Hepatic stellate cell (primary cell): ENCODE results near the gene SEC31B.

Source experiments
- DNase-seq: peaks from one replicate; pipeline ENCODE4 v3.0.0; 2011; ENCODE audit warnings: low spot score

SEC31B gene

GRCh38 chr10:100490531-100490930 is 29.1 kb downstream of the SEC31B start:
- no peak for DNase-seq

DNA sequence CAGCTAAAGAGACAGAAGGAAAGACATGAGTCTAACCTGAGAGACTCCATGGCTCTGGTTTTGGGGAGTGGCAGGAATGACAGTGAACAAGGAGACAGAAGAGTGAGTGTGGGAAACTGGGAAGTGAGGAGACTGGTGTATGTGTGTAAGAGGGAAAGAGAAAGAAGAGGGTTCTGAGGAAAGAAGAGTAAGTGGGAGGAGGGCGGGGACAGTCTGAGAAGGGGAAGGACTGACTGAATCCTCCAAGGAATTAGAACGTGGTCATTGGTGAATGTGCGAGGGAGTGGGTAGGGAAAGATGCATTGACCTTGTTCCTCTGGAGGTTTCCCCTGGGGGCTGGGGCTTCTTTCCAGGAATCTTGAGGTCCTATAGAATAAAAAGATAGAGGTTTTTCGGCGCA is 30.3 kb downstream of the SEC31B start:
- DNase-seq: no peak

GRCh38 chr10:100487529-100487928 is 32.1 kb downstream of the SEC31B start:
- no peak for DNase-seq

DNA sequence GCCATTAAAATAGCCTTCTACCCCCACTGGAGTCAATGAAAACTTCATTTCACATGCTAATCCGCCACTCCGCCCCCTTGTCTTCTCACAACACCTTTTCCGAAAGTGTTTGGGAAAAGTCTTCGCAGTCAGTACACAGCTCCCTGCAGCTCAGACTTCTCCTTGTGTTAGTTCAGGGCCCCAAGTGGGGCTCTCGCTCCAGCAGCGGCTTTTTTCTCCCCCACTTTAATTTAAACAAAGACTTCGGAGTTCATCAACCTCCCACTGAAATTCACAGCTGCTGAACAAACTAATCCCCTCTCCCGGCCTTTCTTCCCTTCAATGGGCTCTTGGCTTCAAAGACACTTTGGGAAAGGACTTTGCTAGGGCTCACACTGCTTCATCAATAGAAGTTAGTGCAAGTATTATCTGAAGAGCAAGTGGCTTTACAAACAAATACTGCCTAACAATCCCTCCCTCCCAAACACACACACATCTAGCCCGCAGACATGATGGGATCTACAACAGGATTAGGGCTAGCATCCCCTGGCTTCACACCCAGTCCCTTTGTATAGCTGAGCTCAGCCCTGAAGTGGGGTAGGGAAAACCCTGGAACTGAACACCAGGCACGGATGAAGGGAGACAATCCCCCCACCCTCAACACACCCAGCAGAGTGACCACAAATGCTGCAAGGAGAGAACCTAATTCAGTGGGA is 33.7 kb downstream of the SEC31B start:
- no peak for DNase-seq

GRCh38 chr10:100485366-100485765 is 34.3 kb downstream of the SEC31B start:
- DNase-seq: no peak

DNA sequence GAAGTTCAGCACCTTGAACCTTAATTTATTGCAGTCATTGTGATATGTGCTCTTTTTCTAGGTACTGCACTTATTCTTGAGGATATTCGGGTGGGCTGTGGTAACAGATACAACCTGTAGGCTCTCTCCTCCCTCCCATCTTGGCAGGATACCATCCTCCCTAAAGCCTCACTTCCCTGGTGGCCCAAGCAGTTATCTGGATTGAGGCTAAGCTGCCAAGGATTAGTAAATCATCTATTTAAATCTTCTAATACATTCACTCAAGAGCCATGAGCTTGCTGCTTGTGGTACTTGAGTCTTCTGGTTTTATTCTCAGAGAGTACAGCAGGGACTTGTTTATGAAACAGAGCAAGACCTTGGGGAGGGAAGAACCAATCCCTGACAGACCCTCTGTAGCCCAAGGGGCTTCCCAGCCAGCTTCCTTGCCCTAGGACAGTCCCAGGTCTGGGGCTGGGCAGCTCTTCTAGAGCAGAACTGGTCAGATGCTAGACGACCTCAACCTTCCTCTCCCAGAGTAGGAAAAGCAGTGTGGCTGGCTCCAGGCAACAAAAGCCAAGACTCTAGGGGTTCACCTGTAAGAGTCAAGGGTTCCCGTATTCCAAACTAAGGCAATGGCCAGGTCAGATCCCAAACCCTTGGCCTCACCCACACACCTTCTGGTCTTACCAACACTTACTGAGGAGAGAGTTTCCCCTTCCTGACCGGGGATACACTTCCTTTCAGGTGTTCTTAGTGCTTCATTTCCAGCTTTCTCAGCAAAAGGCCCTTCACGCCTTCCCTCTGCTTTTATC is 35.6 kb downstream of the SEC31B start:
- DNase-seq: no peak

DNA sequence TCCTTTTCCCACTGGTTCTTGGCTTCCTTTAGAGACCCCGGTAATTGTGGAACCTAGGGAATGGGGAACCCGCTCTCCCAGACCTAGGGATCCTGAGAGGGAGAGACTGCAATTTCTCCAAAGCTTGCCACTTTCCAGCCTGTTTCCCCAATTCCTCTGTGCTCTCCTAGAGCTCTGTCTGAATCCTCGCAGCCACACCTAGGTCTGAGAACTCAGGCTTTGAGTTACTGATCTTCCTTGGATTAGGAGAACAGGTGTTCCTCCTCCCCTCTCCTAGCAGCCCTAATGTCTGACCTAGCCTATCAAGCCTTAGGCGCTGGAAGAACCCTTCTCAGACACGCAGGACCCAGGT is 36.9 kb downstream of the SEC31B start:
- no peak for DNase-seq

DNA sequence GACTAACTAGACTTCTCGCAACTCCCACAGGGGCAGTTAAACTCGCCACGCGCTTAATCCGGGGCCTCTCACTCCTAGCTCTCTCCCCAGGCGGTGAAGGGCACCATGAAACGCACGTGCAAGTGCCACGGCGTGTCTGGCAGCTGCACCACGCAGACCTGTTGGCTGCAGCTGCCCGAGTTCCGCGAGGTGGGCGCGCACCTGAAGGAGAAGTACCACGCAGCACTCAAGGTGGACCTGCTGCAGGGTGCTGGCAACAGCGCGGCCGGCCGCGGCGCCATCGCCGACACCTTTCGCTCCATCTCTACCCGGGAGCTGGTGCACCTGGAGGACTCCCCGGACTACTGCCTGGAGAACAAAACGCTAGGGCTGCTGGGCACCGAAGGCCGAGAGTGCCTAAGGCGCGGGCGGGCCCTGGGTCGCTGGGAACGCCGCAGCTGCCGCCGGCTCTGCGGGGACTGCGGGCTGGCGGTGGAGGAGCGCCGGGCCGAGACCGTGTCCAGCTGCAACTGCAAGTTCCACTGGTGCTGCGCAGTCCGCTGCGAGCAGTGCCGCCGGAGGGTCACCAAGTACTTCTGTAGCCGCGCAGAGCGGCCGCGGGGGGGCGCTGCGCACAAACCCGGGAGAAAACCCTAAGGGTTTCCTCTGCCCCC is 37.4 kb downstream of the SEC31B start:
- DNase-seq: peak; percentile 74

GRCh38 chr10:100481462-100482081 is 38.1 kb downstream of the SEC31B start:
- peak; percentile 82 for DNase-seq

DNA sequence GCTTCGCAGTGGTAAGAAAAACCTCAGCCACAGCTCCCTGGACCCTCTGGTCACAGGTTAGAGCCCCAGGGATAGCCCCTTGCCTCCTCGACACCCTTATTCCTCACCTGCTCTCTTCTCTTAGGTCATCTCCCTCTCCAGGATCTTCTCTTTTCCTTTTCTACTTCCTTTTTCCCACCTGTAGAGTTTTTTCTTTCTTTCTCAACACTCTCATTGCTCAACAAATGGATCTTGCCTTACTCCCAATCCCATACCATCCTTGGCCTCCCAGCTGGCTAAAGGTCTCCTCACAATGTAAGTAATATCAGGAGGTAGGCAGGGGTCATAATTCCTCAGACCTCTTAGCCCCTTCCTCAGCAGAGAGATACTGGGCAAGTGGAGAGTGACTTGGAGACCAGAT is 39.7 kb downstream of the SEC31B start:
- DNase-seq: no peak

DNA sequence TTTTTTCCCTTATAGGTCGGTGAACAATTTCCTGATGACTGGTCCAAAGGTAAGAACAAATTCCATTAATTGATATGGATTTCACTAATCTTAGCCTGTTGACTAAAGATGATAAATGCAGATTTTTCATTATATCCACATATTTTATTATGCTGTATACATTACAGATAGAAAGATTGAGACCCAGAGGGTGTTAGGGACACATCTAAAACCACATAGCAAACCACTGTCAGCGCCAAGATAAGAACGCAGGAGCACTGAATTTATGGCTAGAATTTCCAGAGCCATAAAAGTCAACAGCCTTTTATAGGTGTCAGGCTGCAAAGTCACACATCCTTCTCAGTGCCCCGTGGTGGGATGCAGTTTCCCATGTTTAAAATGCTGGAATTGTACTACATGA is 40.6 kb downstream of the SEC31B start:
- no peak for DNase-seq

GRCh38 chr10:100477970-100478369 is 41.7 kb downstream of the SEC31B start:
- no peak for DNase-seq

- no peak for DNase-seq
Measured at GRCh38 chr10:100470367-100470766, 49.3 kb downstream of the SEC31B start.

DNA sequence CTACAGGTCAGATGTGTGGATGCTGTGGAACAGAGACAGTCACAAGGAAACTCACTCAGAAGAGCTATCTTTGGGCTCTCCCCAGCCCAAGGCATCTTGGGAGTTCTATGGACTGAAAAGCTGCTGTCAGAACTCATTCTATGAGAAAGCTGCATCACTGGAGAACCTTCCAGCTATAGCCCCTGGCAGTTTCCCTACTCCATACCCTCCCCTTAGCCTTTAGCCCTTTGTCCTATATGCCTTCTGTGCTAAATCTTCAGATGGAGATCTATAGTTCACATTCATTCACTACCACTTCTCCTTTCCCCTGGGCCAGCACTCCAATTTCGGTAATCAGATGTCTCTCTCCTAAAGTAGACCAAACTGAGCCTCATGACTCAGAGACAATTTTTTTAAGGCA is 49.9 kb downstream of the SEC31B start:
- no peak for DNase-seq

DNA sequence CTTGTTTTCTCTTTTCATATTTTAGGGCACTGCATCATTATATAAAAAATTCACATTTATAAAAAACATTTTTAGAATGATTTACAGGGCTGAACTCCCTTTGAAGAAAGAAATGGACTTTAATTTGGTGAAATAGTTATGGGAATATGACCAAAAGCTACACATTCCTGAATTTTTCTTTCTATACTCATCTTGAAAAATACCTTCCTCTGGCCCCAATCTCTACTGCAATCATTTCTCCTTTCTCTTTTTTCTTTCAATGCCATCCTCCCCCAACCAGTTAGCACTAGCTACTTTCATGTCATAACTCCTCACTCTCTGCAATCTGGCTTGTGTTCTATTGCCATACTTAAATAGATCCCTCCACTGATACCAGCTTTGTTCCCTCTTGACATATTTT is 50.7 kb downstream of the SEC31B start:
- no peak for DNase-seq

GRCh38 chr10:100468322-100468721 is 51.3 kb downstream of the SEC31B start:
- no peak for DNase-seq

- no peak for DNase-seq
Measured at GRCh38 chr10:100462709-100463108, 57.0 kb downstream of the SEC31B start, which contains the start of gene WNT8B. TSS of gene WNT8B (plus strand) at chr10:100463009. CDS start at chr10:100463169, 160 bp downstream.

DNA sequence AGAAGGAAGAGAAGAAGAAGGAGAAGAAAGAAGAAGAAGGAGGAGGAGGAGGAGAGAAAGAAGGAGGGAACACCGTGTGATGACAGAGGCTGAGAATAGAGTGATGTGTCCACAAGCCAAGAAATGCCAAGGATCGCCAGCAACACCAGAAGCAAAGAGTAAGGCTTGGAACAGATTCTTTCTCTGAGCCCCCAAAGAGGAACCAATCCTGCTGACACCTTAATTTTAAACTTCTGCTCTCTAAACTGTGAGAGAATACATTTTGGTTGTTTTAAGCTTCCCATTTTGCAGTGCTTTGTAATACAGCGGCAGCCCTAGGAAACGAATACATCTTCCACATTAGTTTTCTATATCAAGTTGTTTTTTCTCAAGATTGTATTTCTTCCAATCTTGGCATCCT is 70.7 kb downstream of the SEC31B start:
- no peak for DNase-seq

DNA sequence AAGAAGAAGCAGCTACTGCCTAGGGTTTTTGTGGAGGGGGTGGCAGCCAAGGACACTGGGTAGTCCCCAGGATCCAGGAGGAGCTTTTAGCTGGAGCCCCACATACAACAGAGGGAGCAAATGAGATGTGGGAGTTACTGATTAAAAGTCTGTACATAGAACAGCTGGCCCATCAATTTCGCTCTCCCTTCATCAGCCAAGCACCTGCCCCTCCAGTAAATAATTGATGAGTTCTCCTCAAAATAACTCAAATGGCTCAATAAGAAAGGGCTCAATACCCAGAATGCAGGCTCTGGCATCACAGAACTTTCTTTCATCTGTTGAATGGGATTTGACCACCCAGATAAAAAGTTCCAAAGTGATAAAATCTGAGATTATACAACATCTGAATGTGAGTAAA is 72.0 kb downstream of the SEC31B start:
- no peak for DNase-seq

- no peak for DNase-seq
Measured at GRCh38 chr10:100446130-100446761, 73.4 kb downstream of the SEC31B start.

GRCh38 chr10:100442548-100442947 is 77.1 kb downstream of the SEC31B start:
- no peak for DNase-seq

DNA sequence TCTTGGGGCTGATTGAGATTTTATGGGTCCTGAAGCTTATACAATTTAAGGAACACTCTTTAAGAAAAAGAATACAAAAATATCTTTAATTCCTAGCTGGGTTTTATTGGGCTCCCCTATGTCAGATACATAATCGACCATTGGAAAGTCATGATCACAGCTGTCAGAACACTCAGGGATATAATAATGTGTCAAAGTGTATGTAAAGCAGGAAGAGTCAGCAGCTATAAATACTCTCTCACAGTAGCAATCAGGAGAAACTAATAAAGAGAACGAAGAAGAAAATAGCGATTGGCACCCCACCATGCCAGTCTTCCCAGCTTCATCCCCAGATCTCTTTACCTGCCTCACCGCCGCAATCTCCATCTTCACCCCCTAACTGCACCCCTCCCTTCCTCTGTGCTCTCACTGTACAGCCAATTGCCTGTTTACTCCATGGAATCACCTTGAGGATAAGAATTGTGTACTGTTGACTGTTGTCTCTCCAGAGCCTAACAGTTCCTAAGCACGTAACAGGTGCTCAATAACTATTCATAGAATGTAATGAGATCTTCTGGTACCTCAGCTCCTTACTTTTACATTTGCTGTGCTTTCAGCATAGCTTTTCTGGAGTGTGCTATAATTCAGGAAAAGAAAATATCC is 80.9 kb downstream of the SEC31B start:
- no peak for DNase-seq
